GM21825 (cell line): ENCODE data around the gene KIF2C.
"Not testable (repeated sequence)": the region's sequence is repeated elsewhere in the genome, so short reads cannot be mapped to it uniquely, and the experiment has no call there.

ENCODE experiments used
- ATAC-seq: cut with Tn5 transposase; IDR thresholded peaks from one replicate; pipeline ENCODE4 v1.9.1; 2021; ENCODE audit warnings: mild to moderate bottlenecking, moderate library complexity; ENCODE audit not compliant: unreplicated experiment

The KIF2C gene

DNA sequence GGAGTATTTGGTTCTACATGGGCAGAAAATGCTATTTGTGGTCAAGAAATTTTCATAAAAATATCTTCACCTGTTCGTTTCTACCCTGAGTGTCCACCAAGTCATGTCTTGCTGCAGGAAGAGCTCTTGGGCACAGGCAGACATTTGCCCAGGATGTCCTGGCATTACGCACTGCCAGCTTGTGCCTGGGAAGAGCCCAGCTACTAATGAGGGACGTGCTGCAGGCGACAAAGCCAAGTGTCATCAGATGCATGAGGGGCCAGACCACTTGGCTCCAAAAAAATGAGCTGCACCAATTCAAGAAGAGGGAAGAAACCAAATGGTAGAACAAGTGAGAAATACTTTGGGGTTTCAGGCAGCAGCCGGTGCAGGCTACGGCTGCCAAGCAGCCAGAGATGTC, 21.5 kb upstream of the KIF2C start:
- no peak for ATAC-seq

DNA sequence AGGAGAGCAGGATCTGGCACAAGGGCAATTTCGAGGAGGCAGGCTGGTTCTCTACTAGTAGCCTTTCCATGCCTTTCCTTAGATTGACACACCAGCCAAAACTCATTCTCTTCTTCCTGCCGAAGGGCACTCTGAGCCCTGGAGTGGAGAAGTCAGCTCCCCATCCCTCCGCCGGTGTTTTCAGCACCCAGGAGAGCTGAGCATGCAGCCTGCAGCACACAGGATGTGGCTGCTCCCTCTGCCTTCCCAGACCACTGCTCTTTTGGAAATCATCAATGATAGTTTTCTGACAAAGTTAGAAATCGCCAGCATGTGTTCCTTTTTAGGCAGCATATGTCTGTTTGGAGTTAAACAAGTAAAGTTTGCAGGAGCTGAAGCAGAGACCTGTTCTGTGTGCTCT, 20.3 kb upstream of the KIF2C start:
- ATAC-seq: no peak

DNA sequence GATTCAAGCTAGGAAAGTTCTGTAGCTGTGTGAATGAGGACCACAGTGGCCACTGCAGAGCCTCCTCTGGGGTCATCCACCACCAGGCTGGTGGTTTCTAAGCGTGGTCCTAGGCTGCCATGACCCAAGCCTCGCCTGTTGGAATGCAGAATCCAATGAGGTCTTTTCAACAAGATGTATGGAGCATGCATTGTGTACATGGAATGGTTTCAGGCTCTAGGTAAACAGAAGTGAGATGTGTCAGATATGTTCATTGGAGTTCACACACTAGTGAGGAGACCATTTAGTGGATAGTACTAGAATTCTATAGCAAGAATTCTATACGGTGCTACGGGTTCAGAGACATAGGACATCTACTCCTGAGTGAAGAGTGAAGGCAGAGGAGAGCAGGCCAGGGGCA, 19.4 kb upstream of the KIF2C start:
- ATAC-seq: no peak

DNA sequence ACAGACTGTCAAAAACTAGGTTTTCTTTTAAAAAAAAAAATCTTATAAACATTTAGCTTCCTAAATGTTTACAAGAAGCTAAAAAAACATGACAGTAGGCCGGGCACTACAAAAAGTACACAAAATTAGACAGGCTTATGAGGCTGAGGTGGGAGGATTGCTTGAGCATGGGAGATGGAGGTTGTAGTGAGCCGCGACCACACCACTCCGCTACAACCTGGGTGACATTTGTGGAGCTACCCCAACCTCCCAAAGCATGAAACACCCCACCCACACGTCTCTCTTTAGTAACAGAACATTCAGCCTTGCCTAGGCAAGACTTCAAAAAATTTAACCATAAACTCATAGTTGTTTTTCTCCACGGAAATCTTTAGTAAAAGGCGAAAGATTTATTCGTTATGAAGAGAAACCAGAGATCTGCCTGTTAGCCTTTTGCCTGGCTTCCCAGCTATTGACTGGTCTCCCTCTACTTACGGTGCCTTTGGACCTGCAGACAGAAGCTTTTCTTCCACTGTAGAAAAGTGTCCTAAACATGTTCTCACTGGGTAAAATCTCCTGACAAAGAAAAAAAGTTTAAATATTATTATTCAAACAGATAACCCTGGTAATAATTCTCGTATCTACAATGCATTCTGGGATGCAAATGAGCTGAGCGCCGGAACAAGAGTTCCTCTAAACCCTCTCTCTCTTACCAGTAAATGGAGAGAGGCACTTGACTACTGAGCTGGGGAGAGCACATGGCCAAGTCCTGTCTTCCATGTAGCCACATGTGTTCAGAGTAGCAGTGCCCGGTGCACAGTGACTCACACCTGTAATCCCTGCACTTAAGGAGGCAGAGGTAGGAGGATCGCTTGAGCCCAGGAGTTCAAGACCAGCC, 17.9 kb upstream of the KIF2C start:
- ATAC-seq: peak; percentile 62

DNA sequence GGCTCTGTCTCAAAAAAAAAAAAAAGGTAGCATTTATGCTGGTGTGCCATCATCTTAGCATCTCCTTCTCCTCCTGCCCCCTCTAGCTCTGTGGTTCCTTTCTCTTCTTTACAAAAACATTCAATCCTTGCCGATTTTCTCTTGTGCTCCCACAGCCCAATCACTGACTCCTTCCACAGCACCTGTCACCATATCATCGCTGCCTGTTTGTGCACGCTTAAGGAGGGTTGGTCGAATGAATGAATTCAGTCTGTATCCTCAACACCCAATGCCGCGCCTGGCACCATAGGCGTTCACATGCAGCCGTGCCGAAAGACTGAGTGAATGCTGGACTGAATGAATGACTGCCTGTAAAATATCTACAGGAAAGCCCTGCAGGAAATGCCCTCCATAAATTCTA, 16.6 kb upstream of the KIF2C start:
- ATAC-seq: no peak

DNA sequence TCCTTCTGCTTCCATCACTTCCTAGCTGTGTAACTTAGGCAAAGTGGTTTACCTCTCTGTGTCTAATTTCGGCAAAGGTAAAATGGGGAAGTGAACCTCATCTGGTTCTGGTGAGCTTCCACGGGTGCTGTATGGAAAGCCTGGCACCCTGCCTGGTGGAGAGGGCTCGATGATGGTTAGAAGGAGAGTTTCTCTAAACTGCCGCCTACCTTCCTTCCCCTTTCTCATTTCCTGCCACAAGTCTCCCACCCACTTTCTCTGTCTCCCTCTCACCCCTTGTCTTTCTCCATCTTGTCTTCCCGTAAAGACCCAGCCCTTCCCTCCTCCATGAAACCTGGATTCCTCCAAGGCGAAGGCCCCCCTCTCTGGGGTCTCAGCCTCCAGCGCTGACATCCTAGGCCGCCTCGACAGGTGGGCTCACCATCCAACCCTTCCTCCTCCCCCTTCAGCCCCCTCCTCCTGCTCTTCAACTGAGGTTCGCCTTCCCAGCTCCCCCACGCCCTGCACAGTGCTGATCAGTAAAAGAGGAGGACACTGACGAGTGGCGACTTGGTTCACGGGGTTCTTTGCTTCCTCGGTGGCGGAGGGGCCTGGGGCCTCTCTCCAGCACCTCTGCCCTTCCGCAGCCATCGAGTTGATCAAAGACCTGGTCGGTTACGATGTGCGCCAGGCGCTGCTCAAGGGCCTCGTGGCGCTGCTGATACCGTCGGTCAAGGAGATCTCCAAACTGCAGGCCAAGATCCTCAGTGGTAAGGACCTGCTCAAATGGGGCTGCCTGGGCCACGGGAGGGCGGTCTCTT, 15.9 kb upstream of the KIF2C start:
- ATAC-seq: peak; percentile 33

DNA sequence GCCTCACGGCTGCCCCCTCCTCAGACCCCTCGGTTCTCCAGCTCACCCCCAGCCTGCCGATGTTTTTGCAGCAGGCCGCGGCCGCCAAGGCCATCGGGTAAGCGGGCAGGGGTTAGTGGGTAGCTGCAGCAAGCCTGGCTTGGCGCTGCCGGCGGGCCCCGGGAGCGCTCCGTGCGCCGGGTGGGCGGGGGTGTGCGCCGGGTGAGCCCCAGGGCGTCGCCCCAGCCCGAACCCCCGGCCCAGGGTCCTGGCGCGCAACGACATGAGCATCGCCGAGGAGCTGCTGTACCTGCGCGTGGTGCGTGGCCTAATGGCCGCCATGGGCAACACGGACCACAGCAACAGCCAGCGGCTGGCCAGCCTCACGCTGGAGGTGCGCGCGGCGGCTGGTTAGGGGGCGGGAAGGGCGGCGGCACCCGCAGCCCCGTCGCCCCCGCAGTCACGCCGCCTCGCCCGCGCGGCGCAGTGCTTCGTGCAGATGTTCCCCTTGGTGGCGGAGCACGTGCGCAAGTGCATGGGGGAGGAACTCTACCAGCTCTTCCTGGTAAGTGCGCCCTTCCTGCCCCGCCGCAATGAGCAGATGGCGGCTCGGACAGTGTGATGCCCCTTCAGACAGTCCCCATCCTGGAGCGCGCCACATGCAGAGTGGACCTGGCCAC, 15.2 kb upstream of the KIF2C start:
- ATAC-seq: no peak

DNA sequence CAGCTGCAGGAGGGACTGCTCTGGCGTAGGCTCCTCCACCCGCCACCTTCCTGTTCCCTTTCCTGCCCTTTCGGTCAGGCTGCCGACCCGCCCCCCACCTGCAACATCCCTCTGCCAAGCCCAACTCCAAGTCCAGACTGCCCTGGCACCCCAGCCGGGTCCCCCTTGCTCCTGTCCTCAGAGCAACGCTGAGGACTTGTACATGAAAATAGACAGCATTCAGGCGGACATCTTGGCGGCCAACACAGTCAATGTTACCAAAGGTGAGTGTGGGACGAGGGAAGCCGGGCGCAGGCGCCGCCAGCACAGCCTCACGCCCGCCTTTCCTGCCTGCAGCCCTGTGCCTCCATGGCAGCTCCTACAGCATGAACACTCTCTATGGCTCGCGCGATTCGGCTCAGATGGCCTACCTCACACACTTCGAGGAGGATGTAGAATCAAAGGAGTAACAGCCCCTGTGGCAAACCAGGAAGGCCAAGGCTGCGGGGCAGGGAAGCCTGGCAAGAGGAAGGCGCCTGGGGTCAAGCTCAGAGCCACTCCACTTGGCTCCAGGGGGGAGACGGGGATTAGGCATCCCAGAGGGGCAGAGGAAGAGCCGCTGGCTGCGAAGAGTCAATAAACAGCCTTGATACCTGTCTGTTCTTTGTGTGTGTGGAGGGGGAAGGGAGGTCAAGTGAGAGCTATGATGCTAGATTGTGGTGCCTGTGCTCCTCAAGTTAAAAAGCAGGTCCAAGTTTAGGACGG, 14.5 kb upstream of the KIF2C start:
- no peak for ATAC-seq

DNA sequence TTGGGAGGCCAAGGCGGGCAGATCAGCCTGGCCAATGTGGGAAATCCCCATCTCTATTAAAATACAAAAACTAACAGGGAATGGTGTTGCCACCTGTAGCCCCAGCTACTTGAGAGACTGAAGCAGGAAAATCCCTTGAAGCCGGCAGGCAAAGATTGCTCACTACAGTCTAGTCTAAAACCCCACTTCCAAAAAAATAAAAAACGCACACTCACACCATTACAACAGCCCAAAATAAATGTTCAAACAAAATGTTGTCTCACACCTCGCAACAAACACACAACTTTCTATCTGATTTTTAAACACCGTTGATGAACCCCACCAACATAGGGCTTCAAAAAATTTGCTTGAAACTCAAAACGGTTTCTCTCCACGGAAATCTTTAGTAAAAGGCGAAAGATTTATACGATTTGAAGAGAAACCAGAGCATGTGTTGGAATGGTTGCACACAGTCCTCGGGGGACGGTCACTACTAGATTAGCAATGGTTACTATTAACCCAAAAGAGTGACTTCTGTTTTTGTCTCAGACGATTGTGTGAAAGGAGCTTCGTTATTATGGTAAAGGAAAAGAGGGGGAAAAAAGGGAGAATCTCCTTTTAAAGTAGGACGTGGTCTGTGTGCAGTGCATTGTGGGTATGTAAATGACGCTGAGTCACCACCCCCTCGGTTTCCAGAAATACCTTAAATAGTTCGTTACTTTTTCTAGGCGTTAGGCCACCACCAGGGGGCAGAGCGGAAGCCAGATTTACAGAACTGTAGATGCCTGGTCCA, 8.7 kb upstream of the KIF2C start, which contains the start of gene RNU5D-1:
Gene RNU5D-1, minus strand, starts transcription at position 430 of the 772 bp plus-strand sequence.
- peak; percentile 70 for ATAC-seq

DNA sequence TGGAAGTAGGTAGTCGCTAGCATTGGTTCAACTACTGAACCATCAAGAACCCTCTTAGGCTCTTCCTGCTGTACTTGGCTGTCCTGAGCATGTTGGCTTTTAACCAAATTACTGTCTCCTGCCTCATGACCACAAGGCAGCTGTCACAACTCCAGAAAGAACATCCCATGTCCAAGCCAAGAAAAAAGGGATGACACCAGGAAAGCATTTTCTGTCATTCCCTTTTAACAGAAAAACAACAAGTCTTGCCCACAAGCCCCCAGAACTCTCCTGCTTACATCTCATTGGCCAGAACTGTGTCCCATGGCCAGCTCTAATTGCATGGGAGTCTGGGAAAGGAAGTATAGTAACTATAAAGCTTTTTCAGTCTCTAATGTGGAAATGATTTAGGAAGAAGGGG, 6.3 kb upstream of the KIF2C start:
- no peak for ATAC-seq

DNA sequence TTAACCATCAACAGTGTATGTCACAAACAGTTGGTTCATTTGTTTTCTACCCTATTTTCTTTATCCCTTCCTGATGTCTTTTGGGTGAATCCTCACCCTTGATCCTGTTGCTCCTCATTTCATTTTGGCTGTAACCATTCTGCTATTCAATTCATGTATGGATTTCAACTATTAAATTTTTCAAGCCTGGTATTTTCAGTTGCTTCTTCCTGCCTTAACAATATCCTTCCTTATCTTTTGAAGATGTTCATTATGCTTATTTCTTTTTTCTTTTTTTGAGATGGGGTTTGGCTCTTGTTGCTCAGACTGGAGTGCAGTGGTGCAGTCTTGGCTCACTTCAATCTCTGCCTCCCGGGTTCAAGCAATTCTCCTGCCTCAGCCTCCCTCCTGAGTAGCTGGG, 5.9 kb upstream of the KIF2C start:
- no peak for ATAC-seq

DNA sequence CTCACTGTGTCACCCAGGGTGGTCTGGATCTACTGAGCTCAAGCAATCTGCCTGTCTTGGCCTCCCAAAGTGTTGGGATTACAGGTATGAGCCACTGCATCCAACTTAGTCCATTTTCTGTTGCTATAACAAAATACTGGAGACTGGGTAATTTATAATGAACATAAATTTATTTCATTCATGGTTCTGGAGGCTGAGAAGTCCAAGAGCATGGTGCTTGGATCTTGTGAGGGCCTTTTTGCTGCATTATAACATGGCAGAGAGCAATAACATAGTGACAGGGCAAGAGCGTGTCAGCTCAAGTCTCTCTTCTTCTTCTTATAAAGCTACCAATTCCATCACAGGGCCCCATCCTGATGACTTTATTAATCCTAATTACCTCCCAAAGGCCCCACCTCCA, 3.6 kb upstream of the KIF2C start:
- ATAC-seq: no peak

DNA sequence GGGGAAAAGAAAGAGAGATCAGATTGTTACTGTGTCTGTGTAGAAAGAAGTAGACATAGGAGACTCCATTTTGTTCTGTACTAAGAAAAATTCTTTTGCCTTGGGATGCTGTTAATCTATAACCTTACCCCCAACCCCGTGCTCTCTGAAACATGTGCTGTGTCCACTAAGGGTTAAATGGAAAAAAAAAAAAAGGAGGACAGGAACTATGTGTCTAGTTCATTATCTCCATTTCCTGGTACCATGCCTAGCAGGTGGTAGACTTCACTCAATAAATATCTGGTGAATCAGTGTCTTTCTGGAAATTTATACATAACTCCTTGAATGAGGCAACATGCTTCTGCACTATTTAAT, 707 bp upstream of the KIF2C start:
- not testable (repeated sequence) for ATAC-seq

DNA sequence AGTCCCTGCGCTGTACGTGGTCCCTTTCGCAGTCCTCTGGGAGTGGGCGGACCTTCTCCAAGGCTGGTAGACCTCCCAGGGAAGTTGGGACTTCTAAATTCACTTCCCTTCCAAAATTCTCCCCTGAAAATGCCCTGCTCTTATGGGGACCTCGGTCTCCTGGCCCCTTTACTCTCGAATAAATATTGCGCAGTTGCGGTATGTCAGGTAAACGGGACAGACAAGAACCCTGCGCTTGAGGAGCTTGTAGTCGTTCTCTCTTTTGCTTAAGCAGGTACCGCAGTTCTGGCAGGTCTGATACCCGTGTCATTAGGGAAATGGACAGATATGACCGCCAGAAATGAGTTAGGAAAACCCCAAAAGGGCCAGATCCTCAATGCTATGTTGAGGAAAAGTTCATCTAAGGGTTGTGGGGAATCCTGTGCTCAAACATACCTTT, 561 bp downstream of the KIF2C start:
- no peak for ATAC-seq

DNA sequence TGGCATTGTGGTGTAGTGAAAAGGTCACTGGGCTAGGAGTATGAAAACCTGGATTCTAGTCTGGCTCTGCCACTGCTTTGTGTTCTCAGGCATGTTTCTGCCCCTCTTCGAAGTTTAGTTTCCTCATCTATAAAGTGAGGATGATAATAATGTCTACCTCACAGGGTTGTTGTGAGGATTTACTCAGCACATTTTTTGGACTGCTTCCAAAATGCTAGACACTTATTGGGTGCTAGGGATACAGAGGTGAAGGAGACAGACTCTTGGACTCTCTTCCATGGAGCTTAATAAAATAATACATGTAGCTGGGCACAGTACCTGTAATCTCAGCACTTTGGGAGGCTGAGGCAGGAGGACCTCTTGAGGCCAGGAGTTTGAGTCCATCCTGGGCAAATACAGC, 3.6 kb downstream of the KIF2C start:
- no peak for ATAC-seq

DNA sequence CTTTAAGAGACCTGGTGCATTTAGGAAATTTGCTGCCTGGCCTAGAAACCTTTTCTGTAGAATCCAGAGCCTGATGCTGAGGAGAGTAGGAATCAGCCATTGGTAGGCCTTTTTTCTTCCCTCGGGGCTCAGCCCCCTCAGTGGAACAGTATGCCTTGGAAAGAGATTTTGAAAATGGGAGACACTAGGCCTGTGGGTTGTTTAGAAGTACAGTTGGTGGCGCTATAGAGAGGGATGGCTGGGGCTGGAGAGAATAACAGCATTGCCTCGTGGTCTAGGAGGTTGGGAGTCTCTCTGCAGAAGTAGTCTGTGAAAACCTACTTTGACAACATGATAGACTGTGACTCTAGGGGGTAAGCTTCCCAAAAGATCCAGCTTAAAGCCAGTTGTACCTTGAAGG, 8.2 kb downstream of the KIF2C start:
- no peak for ATAC-seq

DNA sequence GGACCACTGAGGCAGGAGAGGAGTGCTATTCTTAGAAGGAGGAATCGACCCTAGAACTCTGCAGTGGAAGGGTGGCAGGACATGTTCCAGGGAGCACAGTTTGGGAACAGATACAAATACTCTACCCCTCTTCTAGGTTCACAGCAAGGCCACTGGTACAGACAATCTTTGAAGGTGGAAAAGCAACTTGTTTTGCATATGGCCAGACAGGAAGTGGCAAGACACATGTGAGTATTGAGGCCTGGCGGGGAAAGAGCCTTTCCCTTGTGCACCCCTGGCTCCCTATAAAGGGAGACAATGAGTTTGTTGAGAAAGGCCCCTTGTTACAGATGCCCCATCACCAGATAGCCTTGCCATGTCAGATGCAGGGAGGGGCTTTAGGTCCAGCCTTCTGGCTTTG, 17.8 kb downstream of the KIF2C start:
- ATAC-seq: no peak

DNA sequence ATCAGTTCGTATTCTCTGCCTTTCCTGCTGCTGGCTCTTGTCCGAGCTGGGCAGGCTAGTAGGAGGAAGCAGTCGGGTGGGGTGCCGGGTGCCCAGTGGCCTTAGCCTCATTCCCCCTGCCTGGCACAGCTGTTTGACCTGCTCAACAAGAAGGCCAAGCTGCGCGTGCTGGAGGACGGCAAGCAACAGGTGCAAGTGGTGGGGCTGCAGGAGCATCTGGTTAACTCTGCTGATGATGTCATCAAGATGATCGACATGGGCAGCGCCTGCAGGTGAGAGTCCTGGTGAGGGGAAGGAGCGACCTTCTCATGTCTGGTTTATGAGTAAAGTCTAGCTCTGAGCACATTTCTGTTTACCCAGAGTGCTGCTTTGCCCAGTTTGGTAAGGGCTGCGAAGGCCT, 19.4 kb downstream of the KIF2C start:
- ATAC-seq: no peak

DNA sequence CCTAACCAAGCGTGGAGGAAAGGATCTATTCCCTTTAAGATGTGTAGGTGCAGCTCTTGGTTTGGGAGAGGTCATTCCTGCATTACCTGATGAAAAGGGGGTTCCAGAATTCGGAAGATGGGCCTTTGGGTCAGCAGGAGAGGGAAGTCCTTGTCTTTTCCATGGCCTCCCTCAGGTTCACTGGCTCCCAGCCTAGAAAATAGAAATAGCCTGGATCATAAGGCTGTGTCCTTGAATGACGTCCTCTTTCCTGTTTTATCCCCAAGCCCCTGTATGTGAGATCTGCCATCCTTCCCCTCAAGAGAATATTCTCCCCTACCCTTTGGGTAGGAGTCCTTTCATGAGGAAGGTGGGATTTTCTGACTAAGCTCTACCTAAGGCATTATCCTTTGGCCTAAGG, 21.2 kb downstream of the KIF2C start:
- no peak for ATAC-seq

DNA sequence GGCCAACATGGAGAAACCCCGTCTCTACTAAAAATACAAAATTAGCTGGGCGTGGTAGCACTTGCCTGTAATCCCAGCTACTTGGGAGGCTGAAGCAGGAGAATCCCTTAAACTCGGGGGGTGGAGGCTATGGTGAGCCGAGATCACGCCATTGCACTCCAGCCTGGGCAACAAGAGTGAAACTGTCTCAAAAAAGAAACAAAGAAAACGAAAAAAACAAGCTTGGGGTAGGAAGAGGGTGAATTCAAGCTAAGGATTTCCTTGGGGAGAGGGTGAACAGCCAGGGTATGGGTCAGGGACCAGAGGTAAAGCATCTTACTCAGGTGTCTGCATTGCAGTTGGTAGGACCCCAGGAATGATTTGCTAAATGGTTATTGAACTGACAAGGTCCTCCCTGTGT, 26.8 kb downstream of the KIF2C start:
- ATAC-seq: not testable (repeated sequence)
